Activated gamma-delta T cell (primary cell): ENCODE results near the gene STIL.
"Not testable (repeated sequence)": the region's sequence is repeated elsewhere in the genome, so short reads cannot be mapped to it uniquely, and the experiment has no call there.

Source experiments
- DNase-seq: peaks from one replicate; lab custom pipeline; 2025; lab: John Stamatoyannopoulos, UW
- total RNA-seq, 2 donors: gene quantifications; one replicate each; lab custom pipeline; 2026; lab: John Stamatoyannopoulos, UW

STIL gene
- total RNA-seq = 5.0 to 6.1 reads per million in 2 donors

DNA sequence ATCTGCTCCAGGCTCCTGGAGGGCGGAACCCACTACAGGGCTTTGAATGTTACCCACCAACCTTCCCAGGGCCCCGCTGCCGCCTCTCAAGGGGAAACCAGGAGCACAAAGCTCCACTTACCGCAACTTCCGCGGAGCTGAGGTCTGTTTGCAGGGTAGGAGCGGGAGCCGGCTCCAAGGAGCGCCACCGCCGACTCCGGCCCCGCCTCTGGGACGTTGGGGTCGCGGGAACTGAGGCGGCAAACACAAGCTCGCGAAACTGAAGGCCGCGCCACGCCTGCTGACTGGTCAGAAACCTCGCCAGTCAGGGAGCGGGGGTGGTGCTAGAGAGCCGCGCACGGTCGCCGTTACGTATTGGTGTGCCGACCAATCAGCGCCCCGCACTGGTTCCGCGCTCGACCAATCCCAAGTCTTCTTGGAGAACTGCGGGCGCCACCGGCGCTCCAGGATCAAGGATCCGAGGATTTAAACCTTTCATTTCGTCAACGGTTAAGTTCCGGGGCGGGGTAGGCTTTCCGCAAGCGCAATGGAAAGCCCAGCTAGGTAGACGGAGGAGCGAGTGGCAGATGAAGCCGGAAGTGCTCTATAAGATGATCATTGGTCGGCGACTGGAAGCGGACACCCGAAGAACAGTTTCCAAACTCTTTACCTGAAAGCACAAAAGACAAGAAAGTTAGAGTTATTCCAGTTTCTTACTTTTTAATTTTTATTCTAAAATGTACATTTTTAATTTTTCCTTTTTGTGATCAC lies at the start of gene STIL:
Gene STIL (minus strand): TSS at position 233 of the 750 bp plus-strand sequence. CDS start 3,828 bp downstream, outside the sequence.
- peak; percentile 91 for DNase-seq

- DNase-seq = no peak
Observed at GRCh38 chr1:47362828-47363227, 48.9 kb upstream of the STIL start.

DNA sequence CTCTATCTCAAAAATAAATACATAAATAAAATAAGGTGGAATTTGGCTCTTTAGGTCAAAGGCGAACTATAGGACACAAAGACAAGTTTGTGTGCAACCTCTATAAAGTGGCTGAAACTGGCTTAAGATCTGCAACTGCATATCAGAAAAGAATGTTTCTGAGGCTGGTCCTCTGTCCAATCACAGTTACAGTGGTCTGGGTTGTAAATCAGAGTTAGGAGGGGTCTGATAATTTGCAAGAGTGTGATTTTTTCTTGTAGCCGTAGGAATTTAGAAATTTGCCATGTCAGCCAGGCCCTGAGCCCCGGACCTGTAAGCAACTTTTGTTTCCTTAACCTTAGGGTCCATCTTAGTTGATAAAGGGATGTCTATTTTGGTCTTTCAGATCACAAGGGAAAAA lies 47.4 kb upstream of the STIL start:
- no peak for DNase-seq

DNA sequence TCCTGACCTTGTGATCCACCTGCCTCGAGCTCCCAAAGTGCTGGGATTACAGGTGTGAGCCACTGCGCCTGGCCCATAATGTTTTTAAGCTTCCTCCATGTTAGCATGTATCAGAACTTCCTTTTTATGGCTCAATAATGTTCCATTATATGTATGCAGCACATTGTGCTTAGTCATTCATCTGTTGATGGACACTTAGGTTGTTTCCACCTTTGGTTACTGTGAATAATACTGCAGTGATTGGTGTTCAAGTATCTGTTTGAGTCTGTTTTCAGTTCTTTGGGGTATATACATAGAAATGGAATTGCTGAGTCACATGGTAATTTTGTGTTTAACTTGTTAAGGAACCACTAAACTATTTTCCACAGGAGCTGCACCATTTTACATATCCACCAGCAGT lies 37.4 kb upstream of the STIL start:
- no peak for DNase-seq

GRCh38 chr1:47348246-47348645 lies 34.3 kb upstream of the STIL start:
- DNase-seq = no peak

- DNase-seq = no peak
Observed at GRCh38 chr1:47347735-47348134, 33.8 kb upstream of the STIL start.

DNA sequence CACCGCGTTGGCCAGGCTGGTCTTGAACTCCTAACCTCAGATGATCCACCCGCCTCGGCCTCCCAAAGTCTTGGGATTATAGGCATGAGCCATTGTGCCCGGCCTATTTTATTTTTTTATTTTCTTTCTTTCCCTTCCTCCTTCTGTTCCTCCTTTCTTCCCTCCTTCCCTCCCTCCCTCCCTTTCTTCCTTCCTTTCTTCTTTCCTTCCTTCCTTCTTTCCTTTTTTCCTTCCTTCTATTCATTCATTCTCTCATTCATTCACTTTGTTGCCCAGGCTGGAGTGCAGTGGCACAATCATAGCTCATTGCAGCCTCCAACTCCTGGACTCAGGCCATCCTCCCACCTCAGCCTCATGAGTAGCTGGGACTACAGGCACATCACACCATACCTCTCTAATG lies 33.0 kb upstream of the STIL start:
- DNase-seq = not testable (repeated sequence)

DNA sequence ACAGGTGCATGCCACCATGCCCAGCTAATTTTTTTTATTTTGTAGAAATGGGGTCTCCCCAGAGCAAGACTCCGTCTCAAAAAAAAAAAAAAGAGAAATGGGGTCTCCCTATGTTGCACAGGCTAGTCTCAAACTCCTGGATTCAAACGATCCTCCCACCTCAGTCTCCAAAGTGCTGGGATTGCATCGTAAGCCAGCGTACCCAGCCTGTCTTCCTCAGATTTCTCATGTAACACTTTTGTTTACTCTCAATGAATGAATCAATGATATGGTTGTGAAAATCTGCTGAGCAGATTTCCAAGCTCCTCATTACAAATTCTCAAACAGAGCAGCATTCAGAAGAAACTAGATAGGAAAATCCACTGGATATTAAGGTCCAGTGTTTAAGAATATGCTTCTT lies 26.3 kb upstream of the STIL start:
- DNase-seq = no peak

- DNase-seq = no peak
Observed at GRCh38 chr1:47338249-47339077, 24.5 kb upstream of the STIL start.

GRCh38 chr1:47337350-47337749 lies 23.4 kb upstream of the STIL start:
- DNase-seq = no peak

DNA sequence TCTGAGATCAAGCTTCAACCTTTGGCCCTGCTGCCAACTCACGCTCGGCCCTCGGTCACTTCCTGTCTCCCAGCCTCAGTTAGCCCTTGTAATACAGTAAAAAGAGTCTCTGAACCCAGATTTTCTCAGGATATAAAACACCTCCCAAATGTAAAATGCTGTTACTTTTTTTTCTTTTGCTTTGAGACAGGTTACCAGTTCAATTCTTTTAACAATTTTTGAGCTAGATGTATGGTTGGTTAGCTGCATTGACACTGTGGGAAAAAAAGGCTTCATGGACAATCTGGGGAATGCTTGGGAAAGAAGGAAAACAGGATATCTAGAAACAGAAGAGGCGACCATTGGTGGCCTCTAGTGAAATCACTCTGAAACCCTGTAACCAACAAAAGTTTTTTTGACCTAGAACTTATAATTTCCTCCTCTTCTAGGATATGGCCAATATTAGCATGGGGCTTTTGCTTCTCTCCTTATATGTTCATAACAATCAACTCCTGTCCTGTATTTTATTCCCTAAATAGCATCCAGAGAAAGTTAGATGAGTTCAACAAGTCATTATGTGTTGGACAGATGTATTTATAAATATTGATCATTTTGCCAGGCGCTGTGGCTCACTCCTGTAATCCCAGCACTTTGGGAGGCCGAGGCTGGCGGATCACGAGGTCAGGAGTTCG lies 21.0 kb upstream of the STIL start:
- no peak for DNase-seq

DNA sequence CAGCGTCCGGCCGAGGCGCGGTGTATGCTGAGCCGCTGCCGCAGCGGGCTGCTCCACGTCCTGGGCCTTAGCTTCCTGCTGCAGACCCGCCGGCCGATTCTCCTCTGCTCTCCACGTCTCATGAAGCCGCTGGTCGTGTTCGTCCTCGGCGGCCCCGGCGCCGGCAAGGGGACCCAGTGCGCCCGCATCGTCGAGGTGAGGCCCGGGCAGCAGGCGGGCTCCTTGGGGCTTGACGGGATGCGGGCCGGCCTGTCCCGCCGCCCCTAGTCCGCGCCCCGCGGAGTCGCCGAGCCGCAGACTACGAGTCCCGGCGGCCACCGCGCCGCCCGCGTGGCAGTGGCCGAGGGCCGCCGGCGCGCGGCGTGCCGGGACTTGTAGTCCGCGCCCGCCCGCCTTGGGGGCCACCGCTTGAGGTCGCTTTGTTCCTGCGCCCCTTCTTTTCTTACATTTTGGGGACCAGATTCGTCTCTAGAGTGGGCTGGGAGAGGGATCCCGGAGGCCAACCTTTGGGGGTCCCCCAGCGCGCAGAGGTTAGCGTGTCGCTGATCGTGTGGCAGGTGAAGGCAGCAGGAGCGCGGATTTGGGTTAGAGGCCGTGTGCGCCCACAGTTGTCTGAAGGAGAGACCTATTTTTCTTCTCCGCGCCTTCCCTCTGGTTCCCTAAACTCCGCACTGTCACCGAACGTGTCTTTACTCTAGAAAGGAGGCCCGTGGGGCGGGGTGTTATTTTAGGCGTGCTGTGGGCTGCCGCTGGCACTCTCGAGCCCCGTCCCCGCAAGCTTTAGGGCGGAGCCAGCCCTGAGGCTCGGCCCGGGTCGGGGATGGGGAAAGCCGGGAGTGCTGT lies 20.2 kb upstream of the STIL start:
- DNase-seq = peak; percentile 66

DNA sequence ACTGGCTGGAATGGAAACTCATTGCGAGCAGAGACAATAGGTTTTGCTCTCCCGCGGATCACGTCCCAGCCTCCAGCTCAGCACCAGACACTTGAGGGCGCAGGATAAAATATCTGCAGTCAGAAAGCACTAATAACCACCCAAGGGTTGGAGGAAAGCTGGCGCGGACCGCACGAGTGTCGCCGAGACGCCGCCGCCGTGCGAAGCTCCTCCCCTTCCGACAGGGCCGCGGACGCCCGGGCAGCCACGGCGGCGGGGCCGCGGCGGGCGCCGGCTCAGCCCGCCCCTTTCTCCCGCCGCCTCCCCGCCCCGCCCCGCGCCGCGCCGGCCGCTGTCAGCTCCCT lies 19.6 kb upstream of the STIL start, which contains the start of gene CMPK1:
Gene CMPK1 (plus strand): TSS at position 213 of the 344 bp plus-strand sequence. CDS start 156 bp downstream, outside the sequence.
- peak; percentile 65 for DNase-seq

DNA sequence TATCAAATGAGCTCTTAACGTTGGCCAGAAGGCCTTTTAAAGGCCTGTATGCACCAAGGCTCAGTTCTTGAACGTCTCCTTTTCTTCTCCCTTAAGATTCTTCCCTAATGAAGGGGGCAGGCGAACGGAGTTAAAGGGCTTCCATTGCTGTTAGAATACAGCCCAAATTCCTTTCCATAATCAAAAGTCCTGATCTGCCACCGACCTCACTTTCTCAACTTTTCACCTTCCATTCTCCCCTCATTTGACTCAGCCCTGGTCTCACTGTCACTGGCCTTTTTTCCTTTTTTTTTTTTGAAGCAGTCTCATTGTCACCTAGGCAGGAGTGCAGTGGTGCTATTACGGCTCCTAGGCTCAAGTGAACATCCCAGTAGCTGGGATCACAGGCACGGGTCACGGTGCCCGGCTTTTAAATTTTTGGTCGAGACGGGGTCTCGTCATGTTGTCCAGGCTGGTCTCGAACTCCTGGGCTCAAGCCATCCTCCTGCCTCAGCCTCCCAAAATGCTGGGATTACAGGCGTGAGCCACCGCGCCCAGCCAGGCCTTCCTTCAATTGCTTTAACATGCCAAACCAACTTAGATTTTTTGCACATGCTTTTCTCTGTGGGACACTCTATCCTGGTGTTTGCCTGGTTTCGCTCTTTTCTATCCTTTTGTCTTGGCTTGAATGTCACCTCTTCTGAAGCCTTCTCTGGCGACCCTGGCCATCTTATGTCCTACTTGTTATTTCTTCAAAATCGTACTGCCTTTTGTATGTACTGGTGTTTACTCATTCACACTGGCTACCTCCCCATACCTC lies 19.0 kb upstream of the STIL start:
- no peak for DNase-seq

DNA sequence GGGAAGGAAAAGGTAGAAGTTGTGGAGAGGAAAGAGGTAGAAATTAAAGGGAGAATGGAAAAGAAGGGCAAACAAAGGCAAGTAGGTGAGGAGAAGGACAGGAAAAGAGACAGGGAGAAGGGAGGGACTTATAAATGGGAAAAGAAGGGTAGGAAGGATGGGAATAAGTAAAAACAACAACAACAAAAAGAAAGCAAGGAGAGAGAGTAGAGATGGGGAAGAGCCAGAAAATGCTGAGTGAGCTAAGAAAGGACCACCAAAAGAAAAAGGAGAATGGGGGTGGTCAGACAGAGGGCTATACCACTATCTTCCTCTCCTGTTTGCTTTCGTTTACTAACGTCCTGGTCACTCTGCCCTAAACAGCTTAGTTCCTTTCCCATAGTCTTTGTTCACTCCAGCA lies 17.9 kb upstream of the STIL start:
- DNase-seq = no peak

GRCh38 chr1:47330212-47330611 lies 16.3 kb upstream of the STIL start:
- no peak for DNase-seq

GRCh38 chr1:47328992-47329391 lies 15.0 kb upstream of the STIL start:
- no peak for DNase-seq

DNA sequence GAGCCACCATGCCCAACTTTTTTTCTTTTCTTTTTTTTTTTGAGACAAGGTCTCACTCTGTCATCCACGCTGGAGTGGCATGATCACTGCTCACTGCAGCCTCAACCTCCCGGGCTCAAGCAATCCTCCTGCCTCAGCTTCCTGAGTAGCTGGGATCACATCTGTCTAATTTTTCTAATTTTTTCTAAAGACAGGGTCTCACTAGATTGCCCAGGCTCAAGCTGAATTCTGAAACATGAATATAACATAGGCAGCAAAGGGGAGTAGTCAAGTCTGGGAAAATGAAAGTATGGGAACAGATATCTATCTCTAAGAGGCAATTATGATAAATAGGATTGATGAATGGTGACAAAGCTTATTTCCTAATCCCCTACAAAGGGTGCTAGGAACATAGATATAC lies 12.3 kb upstream of the STIL start:
- no peak for DNase-seq

GRCh38 chr1:47325528-47325927 lies 11.6 kb upstream of the STIL start:
- DNase-seq = no peak

- no peak for DNase-seq
Observed at GRCh38 chr1:47324682-47325081, 10.7 kb upstream of the STIL start.

- no peak for DNase-seq
Observed at GRCh38 chr1:47323599-47324031, 9.7 kb upstream of the STIL start.
